Keratinocyte (primary cell): ENCODE results near the gene THSD7B. TPM values are rescaled to one million over a fixed set of nuclear protein-coding genes. Genes with fewer than 3 reads are reported as not detected.

Experiments
- DNase-seq: peaks from one replicate; pipeline ENCODE4 v3.0.0-alpha.2; 2011; ENCODE audit warnings: low read depth, missing footprints, low spot score
- FAIRE-seq: peaks from 2 replicates; lab custom pipeline; 2011; peaks lifted over from hg19 to GRCh38; lab: Jason Lieb, UNC
- H2AFZ ChIP-seq: 2 replicates; pipeline ENCODE4 v1.6.0; 2012; ENCODE audit warnings: low read length, control low read depth, inconsistent platforms; ENCODE audit not compliant: control insufficient read depth
- H3K27ac ChIP-seq: 2 replicates; pipeline ENCODE4 v1.5.1; 2011; ENCODE audit warnings: low read length; ENCODE audit not compliant: control insufficient read depth, insufficient read depth
- H3K27me3 ChIP-seq: 3 replicates; pipeline ENCODE4 v1.6.0; 2011; ENCODE audit warnings: low read length; ENCODE audit not compliant: control insufficient read depth, insufficient read depth; ENCODE audit errors: extremely low read depth
- H3K36me3 ChIP-seq, 2 experiments: 2 replicates in 1 of 2; 3 replicates in 1 of 2; pipeline ENCODE4 v1.5.1; 2011; ENCODE audit warnings: low read length in 2 of 2, mild to moderate bottlenecking in 1 of 2; ENCODE audit not compliant: control insufficient read depth in 2 of 2, insufficient read depth in 2 of 2; ENCODE audit errors: extremely low read depth in 1 of 2
- H3K4me1 ChIP-seq: 3 replicates; pipeline ENCODE4 v1.5.1; 2011; ENCODE audit warnings: low read length; ENCODE audit not compliant: control insufficient read depth, insufficient read depth; ENCODE audit errors: extremely low read depth
- H3K4me2 ChIP-seq: 3 replicates; pipeline ENCODE4 v1.6.0; 2011; ENCODE audit warnings: low read depth, low read length; ENCODE audit not compliant: control insufficient read depth, insufficient read depth; ENCODE audit errors: extremely low read depth
- H3K4me3 ChIP-seq, 3 experiments: fragments of 200-600 bp in 1 of 3; sonication (generic) in 1 of 3; 2 replicates in 2 of 3; 3 replicates in 1 of 3; pipeline ENCODE4 v1.5.1; 2011 to 2016; ENCODE audit warnings: low read length in 3 of 3, mild to moderate bottlenecking in 3 of 3, control low read depth in 2 of 3, inconsistent platforms in 1 of 3, low read depth in 1 of 3, mixed read lengths in 1 of 3, mixed run types in 1 of 3, moderate library complexity in 1 of 3; ENCODE audit not compliant: control insufficient read depth in 2 of 3, insufficient read depth in 2 of 3; ENCODE audit errors: extremely low read depth in 1 of 3
- H3K79me2 ChIP-seq: 2 replicates; pipeline ENCODE4 v1.6.0; 2012; ENCODE audit warnings: low read length; ENCODE audit not compliant: control insufficient read depth, insufficient read depth
- H3K9ac ChIP-seq: 3 replicates; pipeline ENCODE4 v1.6.0; 2011; ENCODE audit warnings: low read length; ENCODE audit not compliant: control insufficient read depth, insufficient read depth; ENCODE audit errors: extremely low read depth
- H3K9me1 ChIP-seq: 3 replicates; pipeline ENCODE4 v1.6.0; 2011; ENCODE audit warnings: low read length; ENCODE audit not compliant: control insufficient read depth, insufficient read depth; ENCODE audit errors: extremely low read depth
- H3K9me3 ChIP-seq: 2 replicates; pipeline ENCODE4 v1.5.1; 2012; ENCODE audit warnings: low read depth, low read length; ENCODE audit not compliant: control insufficient read depth
- H4K20me1 ChIP-seq: 3 replicates; pipeline ENCODE4 v1.6.0; 2011; ENCODE audit warnings: low read length; ENCODE audit not compliant: control insufficient read depth, insufficient read depth; ENCODE audit errors: extremely low read depth
- EZH2 ChIP-seq: IDR thresholded peaks from one replicate; pipeline ENCODE4 v1.6.1; 2012; ENCODE audit warnings: inconsistent platforms, mild to moderate bottlenecking, low read length, moderate library complexity
- dilution Hi-C: fragments of 300-500 bp; cut with MboI; formaldehyde crosslinking; loops from one replicate; pipeline ENCODE4 v1.7.0; 2020; ENCODE audit warnings: low sequenced_read_pairs; ENCODE audit not compliant: extremely low pct_ligation_motif_present
- polyA plus RNA-seq, 5 experiments: library from polyadenylated mRNA; depleted of rRNA in 3 of 5; stranded (reverse) in 3 of 5; stranded (forward) in 1 of 5; unstranded in 1 of 5; fragments of >200 nt; gene quantifications; 1 replicate in 1 of 5; 2 replicates in 3 of 5; 3 replicates in 1 of 5; pipeline versions ENCODE4 v1.2.1 to v1.2.3, GENCODE V29; 2011 to 2012; ENCODE audit warnings: missing spikeins in 2 of 5, low read depth in 1 of 5, low replicate concordance in 1 of 5
- TF ChIP-seq, protein P1 (sequence below), 3 experiments: IDR thresholded peaks in 1 of 3; conservative IDR thresholded peaks in 1 of 3; optimal IDR thresholded peaks in 1 of 3; 2 replicates in 2 of 3; 3 replicates in 1 of 3; pipeline versions ENCODE3 to v1.5.1; 2011; ENCODE audit warnings: low read length in 3 of 3, mild to moderate bottlenecking in 3 of 3, moderate library complexity in 2 of 3, control low read depth in 1 of 3, inconsistent platforms in 1 of 3; ENCODE audit not compliant: insufficient read depth in 2 of 3; ENCODE audit errors: extremely low read depth in 1 of 3

THSD7B gene
- polyA plus RNA-seq, 1 donor (not counting 4 experiments of a cell fraction or from before 2014, with no cell fraction given), result 0.04 TPM

DNA sequence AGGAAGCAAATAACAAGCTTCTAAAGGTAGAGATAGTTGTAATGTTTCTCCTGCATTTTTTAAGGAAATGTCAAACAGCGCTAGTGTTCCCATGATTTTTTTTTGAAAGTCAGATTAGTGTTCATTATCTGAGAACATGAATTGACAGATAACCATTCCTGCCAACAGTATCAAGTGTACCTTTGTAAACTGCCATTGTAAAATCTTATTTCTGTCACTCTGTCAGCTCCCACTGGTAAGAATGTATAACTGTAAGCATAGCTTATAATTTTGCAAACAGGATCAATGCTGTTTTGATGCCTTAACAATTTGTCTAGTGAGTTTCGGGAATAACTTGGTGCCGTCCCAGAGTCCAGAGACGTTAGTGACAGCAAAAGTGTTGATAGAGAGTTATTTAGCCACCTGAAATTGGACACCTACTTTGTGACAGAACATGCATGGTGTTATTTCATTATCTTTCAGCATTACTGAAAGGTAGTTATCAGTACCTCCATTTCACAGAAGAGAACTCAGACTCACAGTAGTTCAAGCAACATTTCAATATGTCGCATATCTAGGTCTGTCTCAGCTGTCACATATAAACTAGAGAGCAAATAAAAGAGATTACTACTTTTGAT lies 221.4 kb downstream of the THSD7B start:
- Histone ChIP-seq H3K27ac (no peak overlapping the region), H4K20me1 (no peaks in the 10 kb centered on the region), H3K36me3 (no peaks in the 10 kb centered on the region), H3K4me1 (no peaks in the 10 kb centered on the region), H3K9me3 (no peaks in the 10 kb centered on the region), H3K4me3 (no peak overlapping the region), H2AFZ (no peak overlapping the region), H3K27me3 (no peaks in the 10 kb centered on the region), H3K79me2 (no peaks in the 10 kb centered on the region), H3K9ac (no peak overlapping the region), H3K4me2 (no peak overlapping the region), H3K9me1 (no peaks in the 10 kb centered on the region)
- DNase-seq, result no peak
- no peak for TF ChIP-seq EZH2
- TF ChIP-seq, protein P1, sequence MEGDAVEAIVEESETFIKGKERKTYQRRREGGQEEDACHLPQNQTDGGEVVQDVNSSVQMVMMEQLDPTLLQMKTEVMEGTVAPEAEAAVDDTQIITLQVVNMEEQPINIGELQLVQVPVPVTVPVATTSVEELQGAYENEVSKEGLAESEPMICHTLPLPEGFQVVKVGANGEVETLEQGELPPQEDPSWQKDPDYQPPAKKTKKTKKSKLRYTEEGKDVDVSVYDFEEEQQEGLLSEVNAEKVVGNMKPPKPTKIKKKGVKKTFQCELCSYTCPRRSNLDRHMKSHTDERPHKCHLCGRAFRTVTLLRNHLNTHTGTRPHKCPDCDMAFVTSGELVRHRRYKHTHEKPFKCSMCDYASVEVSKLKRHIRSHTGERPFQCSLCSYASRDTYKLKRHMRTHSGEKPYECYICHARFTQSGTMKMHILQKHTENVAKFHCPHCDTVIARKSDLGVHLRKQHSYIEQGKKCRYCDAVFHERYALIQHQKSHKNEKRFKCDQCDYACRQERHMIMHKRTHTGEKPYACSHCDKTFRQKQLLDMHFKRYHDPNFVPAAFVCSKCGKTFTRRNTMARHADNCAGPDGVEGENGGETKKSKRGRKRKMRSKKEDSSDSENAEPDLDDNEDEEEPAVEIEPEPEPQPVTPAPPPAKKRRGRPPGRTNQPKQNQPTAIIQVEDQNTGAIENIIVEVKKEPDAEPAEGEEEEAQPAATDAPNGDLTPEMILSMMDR (optimal IDR thresholded peaks at IDR 0.05 in 1 of 3, IDR thresholded peaks at IDR 0.05 in 1 of 3, conservative IDR thresholded peaks at IDR 0.05 in 1 of 3; ENCODE audit: extremely low read depth in 1 of 3, insufficient read depth in 2 of 3, low read length in 3 of 3), result no peak
- no peak for FAIRE-seq
- dilution Hi-C loops, result no loop called here

DNA sequence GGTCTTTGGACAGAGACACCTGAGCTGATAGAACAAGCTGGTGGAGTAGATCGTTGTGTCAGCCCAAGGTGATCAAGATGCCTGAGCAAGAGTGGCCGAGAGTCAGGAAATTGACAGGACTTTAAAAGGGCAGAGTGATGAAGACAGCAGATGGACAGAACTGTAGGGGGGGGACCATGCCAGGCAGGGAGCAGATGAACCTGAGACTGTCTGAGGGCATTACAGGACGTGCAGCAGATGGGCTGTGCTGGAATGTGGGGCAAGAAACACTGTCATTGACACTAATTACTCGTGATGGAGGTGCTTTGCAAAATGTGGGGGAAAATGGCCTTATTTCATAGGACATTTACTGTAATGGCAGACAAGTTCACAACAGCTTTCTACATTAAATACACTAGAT lies 225.0 kb downstream of the THSD7B start:
- H4K20me1 ChIP-seq, result no peaks in the 10 kb centered on the region
- no peaks in the 10 kb centered on the region for H3K9me1 ChIP-seq
- no peak overlapping the region for H3K9ac ChIP-seq
- no peak overlapping the region for H3K4me2 ChIP-seq
- dilution Hi-C loops, result no loop called here
- TF ChIP-seq, protein P1 (optimal IDR thresholded peaks at IDR 0.05 in 1 of 3, IDR thresholded peaks at IDR 0.05 in 1 of 3, conservative IDR thresholded peaks at IDR 0.05 in 1 of 3; ENCODE audit: extremely low read depth in 1 of 3, insufficient read depth in 2 of 3, low read length in 3 of 3), result no peak
- TF ChIP-seq EZH2, result no peak
- no peaks in the 10 kb centered on the region for H3K27me3 ChIP-seq
- H3K4me1 ChIP-seq, result no peaks in the 10 kb centered on the region
- H2AFZ ChIP-seq, result no peak overlapping the region
- FAIRE-seq (no peak), DNase-seq (no peak)
- H3K36me3 ChIP-seq, result no peaks in the 10 kb centered on the region
- H3K9me3 ChIP-seq, result no peaks in the 10 kb centered on the region
- no peak overlapping the region for H3K27ac ChIP-seq
- no peaks in the 10 kb centered on the region for H3K79me2 ChIP-seq
- H3K4me3 ChIP-seq, result no peak overlapping the region
